ENCODE measurements around the gene TRPT1. TPM values are rescaled to one million over a fixed set of nuclear protein-coding genes. Genes with fewer than 3 reads are reported as not detected.

The TRPT1 gene
- total and polyA plus RNA-seq, 2 of the 4 experiments (the other 2 are of a cell fraction): 63.2 to 81.9 TPM

DNA sequence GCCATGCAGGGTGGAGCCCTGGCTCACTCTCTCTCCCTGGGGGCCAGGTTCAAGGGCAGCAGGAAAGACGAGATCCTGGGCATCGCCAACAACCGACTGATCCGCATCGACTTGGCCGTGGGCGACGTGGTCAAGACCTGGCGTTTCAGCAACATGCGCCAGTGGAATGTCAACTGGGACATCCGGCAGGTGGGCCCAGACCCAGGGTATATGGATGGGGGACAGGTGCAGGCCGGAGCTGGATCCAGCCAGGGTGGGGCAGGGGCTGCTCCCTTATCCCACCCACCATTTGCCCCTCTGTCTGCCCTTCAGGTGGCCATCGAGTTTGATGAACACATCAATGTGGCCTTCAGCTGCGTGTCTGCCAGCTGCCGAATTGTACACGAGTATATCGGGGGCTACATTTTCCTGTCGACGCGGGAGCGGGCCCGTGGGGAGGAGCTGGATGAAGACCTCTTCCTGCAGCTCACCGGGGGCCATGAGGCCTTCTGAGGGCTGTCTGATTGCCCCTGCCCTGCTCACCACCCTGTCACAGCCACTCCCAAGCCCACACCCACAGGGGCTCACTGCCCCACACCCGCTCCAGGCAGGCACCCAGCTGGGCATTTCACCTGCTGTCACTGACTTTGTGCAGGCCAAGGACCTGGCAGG is 2.9 kb downstream of the TRPT1 start:
- Histone ChIP-seq H3K56ac (ENCODE audit: extremely low read depth, insufficient read depth, low read length) (no peak overlapping the region), H3K9me3 (ENCODE audit: control insufficient read depth, insufficient read depth, low read length) (no peaks in the 10 kb centered on the region), H3K4me2 (ENCODE audit: low read depth, low read length) (no peak overlapping the region), H4K20me1 (ENCODE audit: insufficient read depth, low read length) (no peaks in the 10 kb centered on the region; the same call in 1 of the 2 replicates), H3K36me3 (ENCODE audit: control insufficient read depth, insufficient read depth, low read length) (peaks cover 5% of the 10 kb centered on the region), H2BK120ac (ENCODE audit: low read depth, low read length) (no peak overlapping the region), H4K5ac (ENCODE audit: low read depth, low read length) (no peak overlapping the region), H2AFZ (replicated peaks; ENCODE audit: low read length, poor library complexity) (no peak overlapping the region), H3K27ac (ENCODE audit: insufficient read depth, low read length) (no peak overlapping the region), H2AK9ac (replicated peaks; ENCODE audit: low read depth, low read length, poor library complexity) (no peak overlapping the region), H3K14ac (replicated peaks; ENCODE audit: low read depth, low read length) (no peak overlapping the region), H4K8ac (ENCODE audit: low read depth in 2 of 2, low read length in 2 of 2) (no peak overlapping the region), H2AK5ac (ENCODE audit: low read depth, low read length) (no peak overlapping the region), H3K4me3 (ENCODE audit: insufficient read depth, low read depth, low read length) (no peak overlapping the region), H3K9ac (ENCODE audit: low read depth, low read length) (no peak overlapping the region), H4K91ac (ENCODE audit: insufficient read depth, low read depth, low read length) (no peak overlapping the region), H3K27me3 (ENCODE audit: control insufficient read depth, insufficient read depth, low read length) (no peaks in the 10 kb centered on the region), H3K23ac (ENCODE audit: low read depth, low read length) (no peak overlapping the region), H2BK20ac (ENCODE audit: low read depth, low read length) (no peak overlapping the region), H3K18ac (ENCODE audit: low read depth, low read length) (no peak overlapping the region), H3K9me1 (ENCODE audit: insufficient read depth, low read length) (peaks cover 24% of the 10 kb centered on the region), H3K4ac (ENCODE audit: low read depth, low read length) (no peak overlapping the region), H3K4me1 (ENCODE audit: control insufficient read depth, insufficient read depth, low read length) (peaks cover 14% of the 10 kb centered on the region), H3K79me1 (ENCODE audit: low read depth in 1 of 2, low read length in 2 of 2) (peaks cover 22 to 39% of the 10 kb centered on the region in 2 experiments; a peak in 3 of 4 replicates), H2BK5ac (ENCODE audit: low read depth, low read length, poor library complexity, severe bottlenecking) (no peak overlapping the region), H2BK15ac (ENCODE audit: low read depth, low read length) (no peak overlapping the region)
- WGBS, 2 experiments (ENCODE audit: extremely low coverage in 2 of 2, insufficient read length in 1 of 2): 96% methylated on average over 19 of the region's 24 CpGs; no CpG with 5 or more reads in 1 of the 2 experiments
- ChIA-PET POLR2A (ENCODE audit: unreplicated experiment) (interaction anchor here (0.6 kb wide), 1 partner anchor 8 kb away, joined by 4 read pairs; no protein-coding TSS in a partner anchor), CTCF (no interaction called here)
- TF ChIP-seq FOS (IDR thresholded peaks at IDR 0.05; ENCODE audit: low read depth, low read length) (no peak), CEBPB (IDR thresholded peaks at IDR 0.05; ENCODE audit: low read depth, low read length) (no peak), SMC3 (IDR thresholded peaks at IDR 0.05; ENCODE audit: low read depth, low read length) (no peak), POLR2A (IDR thresholded peaks at IDR 0.05; ENCODE audit: low read depth, low read length) (no peak), RFX5 (IDR thresholded peaks at IDR 0.05; ENCODE audit: low read depth, low read length) (no peak), RCOR1 (IDR thresholded peaks at IDR 0.05; ENCODE audit: insufficient replicate concordance, low read length) (no peak), BHLHE40 (IDR thresholded peaks at IDR 0.05; ENCODE audit: low read depth, low read length) (no peak), RAD21 (IDR thresholded peaks at IDR 0.05; ENCODE audit: low read length) (no peak), MXI1 (IDR thresholded peaks at IDR 0.05; ENCODE audit: borderline replicate concordance, low read depth, low read length) (no peak), CTCF (conservative IDR thresholded peaks at IDR 0.05; ENCODE audit: low read depth, low read length) (no peak), CHD1 (IDR thresholded peaks at IDR 0.05; ENCODE audit: low read depth, low read length) (no peak), MAFK (IDR thresholded peaks at IDR 0.05; ENCODE audit: low read depth, low read length) (no peak), MAZ (IDR thresholded peaks at IDR 0.05; ENCODE audit: borderline replicate concordance, low read depth, low read length) (no peak), USF2 (IDR thresholded peaks at IDR 0.05; ENCODE audit: low read depth, low read length) (no peak), NFE2L2 (IDR thresholded peaks at IDR 0.05; ENCODE audit: low read depth, low read length) (no peak)
- TF ChIP-seq, protein P1, sequence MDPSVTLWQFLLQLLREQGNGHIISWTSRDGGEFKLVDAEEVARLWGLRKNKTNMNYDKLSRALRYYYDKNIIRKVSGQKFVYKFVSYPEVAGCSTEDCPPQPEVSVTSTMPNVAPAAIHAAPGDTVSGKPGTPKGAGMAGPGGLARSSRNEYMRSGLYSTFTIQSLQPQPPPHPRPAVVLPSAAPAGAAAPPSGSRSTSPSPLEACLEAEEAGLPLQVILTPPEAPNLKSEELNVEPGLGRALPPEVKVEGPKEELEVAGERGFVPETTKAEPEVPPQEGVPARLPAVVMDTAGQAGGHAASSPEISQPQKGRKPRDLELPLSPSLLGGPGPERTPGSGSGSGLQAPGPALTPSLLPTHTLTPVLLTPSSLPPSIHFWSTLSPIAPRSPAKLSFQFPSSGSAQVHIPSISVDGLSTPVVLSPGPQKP (IDR thresholded peaks at IDR 0.05; ENCODE audit: borderline replicate concordance, low read depth, low read length): no peak
- intact Hi-C loops (cut with micrococcal nuclease): no loop called here
- ATAC-seq (ENCODE audit: low read depth) (no peak), DNase-seq (no peak)
- in situ Hi-C loops (cut with MboI; ENCODE audit: low sequenced_read_pairs): no loop called here
- BruUV-seq (replicated peaks): no TSS peak
- dilution Hi-C loops (cut with HindIII; ENCODE audit: low sequenced_read_pairs, unreplicated experiment): no loop called here

Data from IMR-90 (cell line).